ENCODE measurements around the gene GDF7. TPM values are rescaled to one million over a fixed set of nuclear protein-coding genes. Genes with fewer than 3 reads are reported as not detected.

The GDF7 gene
- total RNA-seq, 1 experiment from 2014 or later = 0.04 TPM

DNA sequence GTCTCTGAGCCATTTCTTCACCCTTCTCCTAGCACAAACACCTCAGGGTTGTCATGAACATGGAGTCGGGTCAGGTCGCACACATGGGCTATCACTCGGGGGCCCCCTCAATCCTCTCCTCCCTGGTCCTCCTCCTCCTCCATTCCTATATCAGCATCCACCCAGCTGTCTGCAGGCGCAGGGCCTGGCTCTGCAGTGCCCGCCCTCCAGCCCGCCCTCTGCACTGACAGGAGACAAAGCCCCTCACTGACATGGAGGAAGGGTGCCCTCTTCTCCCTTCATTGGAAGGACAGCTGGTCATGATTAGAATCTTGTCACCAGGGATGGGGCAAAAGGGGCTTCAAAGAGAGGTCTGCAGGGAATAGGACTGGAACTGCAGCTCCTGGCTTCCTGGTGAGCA, 37.8 kb upstream of the GDF7 start:
- Mint-ChIP-seq H3K9me3 (no peaks in the 10 kb centered on the region), H3K4me3 (no peak overlapping the region), H3K4me1 (peaks cover 30 to 38% of the 10 kb centered on the region in 2 experiments), H3K27me3 (ENCODE audit: low read depth) (no peaks in the 10 kb centered on the region; the same call in 1 of the 2 replicates), H3K27ac (peak overlapping the region in 1 of 3 experiments; percentile 12; a peak in 2 of 7 replicates), H3K36me3 (ENCODE audit: insufficient read depth in 1 of 3, low read depth in 3 of 3) (no peaks in the 10 kb centered on the region; a peak in 1 of 7 replicates)
- H3K14ac ChIP-seq (ENCODE audit: insufficient read depth, low read length) = no peak overlapping the region
- H4K91ac ChIP-seq (ENCODE audit: insufficient read length, low read depth, low read length) = no peak overlapping the region
- H3K23ac ChIP-seq (ENCODE audit: insufficient read length, low read depth, low read length) = no peak overlapping the region
- H3K9ac ChIP-seq (ENCODE audit: extremely low read depth, insufficient read length, low read length) = no peak overlapping the region
- H3K27ac ChIP-seq (ENCODE audit: insufficient read length, low read depth, low read length) = no peak overlapping the region
- H2BK20ac ChIP-seq (ENCODE audit: low read depth, low read length, poor library complexity, severe bottlenecking) = no peak overlapping the region
- no peak overlapping the region for H4K8ac ChIP-seq (replicated peaks; ENCODE audit: insufficient read length, low read depth, low read length)
- no peak overlapping the region for H4K5ac ChIP-seq (ENCODE audit: insufficient read length, low read depth, low read length)
- no peaks in the 10 kb centered on the region for H4K20me1 ChIP-seq (ENCODE audit: control insufficient read depth, insufficient read depth, insufficient read length)
- TF ChIP-seq, protein P1, sequence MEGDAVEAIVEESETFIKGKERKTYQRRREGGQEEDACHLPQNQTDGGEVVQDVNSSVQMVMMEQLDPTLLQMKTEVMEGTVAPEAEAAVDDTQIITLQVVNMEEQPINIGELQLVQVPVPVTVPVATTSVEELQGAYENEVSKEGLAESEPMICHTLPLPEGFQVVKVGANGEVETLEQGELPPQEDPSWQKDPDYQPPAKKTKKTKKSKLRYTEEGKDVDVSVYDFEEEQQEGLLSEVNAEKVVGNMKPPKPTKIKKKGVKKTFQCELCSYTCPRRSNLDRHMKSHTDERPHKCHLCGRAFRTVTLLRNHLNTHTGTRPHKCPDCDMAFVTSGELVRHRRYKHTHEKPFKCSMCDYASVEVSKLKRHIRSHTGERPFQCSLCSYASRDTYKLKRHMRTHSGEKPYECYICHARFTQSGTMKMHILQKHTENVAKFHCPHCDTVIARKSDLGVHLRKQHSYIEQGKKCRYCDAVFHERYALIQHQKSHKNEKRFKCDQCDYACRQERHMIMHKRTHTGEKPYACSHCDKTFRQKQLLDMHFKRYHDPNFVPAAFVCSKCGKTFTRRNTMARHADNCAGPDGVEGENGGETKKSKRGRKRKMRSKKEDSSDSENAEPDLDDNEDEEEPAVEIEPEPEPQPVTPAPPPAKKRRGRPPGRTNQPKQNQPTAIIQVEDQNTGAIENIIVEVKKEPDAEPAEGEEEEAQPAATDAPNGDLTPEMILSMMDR (conservative IDR thresholded peaks at IDR 0.05) = no peak
- H3T11ph ChIP-seq (ENCODE audit: low read length) = no peak overlapping the region
- no peak overlapping the region for H2BK120ac ChIP-seq (ENCODE audit: low read depth, low read length, poor library complexity, severe bottlenecking)
- no peak overlapping the region for H3K56ac ChIP-seq (ENCODE audit: insufficient read length, low read depth, low read length)
- H3K4me1 ChIP-seq (ENCODE audit: insufficient read depth, low read length) = no peaks in the 10 kb centered on the region; the same call in 1 of the 2 replicates
- H3K79me2 ChIP-seq (ENCODE audit: insufficient read depth, low read length) = no peaks in the 10 kb centered on the region
- no peak overlapping the region for H2BK15ac ChIP-seq (ENCODE audit: low read depth, low read length)
- no peak overlapping the region for H3K4ac ChIP-seq (ENCODE audit: low read depth, low read length)
- no peak overlapping the region for H3K4me2 ChIP-seq (ENCODE audit: insufficient read depth, insufficient read length, low read length)
- H3K23me2 ChIP-seq (ENCODE audit: insufficient read length, low read depth, low read length, poor library complexity, severe bottlenecking) = no peaks in the 10 kb centered on the region
- no peak overlapping the region for H2BK12ac ChIP-seq (ENCODE audit: insufficient read length, low read depth, low read length)
- no peaks in the 10 kb centered on the region for H3K79me1 ChIP-seq (ENCODE audit: insufficient read depth, low read depth, low read length, poor library complexity, severe bottlenecking)
- no peak overlapping the region for H3K18ac ChIP-seq (ENCODE audit: insufficient read length, low read depth, low read length)
- DNase-seq = no peak
- H3K9me3 ChIP-seq (ENCODE audit: control insufficient read depth, low read depth, low read length) = no peaks in the 10 kb centered on the region
- no peaks in the 10 kb centered on the region for H3K27me3 ChIP-seq (ENCODE audit: insufficient read depth, low read length)
- no peak overlapping the region for H2AFZ ChIP-seq (ENCODE audit: low read length)
- no peak overlapping the region for H2AK5ac ChIP-seq (ENCODE audit: insufficient read length, low read length)
- H2BK5ac ChIP-seq (ENCODE audit: insufficient read length, low read length) = no peak overlapping the region
- no CpG with 5 or more reads among the region's 6 CpGs for WGBS (ENCODE audit: extremely low coverage, insufficient read length, low lambda C conversion rate)

Data from H9 (cell line).